NT2/D1 (cell line): Measurements from ENCODE around the gene KNTC1.

Experiments
- SUZ12 ChIP-seq: IDR thresholded peaks from 2 replicates; pipeline ENCODE4 v1.6.1; 2011; ENCODE audit not compliant: insufficient read length, insufficient read depth; ENCODE audit errors: extremely low read depth
- ZNF274 ChIP-seq: IDR thresholded peaks from 2 replicates; pipeline ENCODE4 v1.6.1; 2011; ENCODE audit warnings: mild to moderate bottlenecking, low read depth, low read length

DNA sequence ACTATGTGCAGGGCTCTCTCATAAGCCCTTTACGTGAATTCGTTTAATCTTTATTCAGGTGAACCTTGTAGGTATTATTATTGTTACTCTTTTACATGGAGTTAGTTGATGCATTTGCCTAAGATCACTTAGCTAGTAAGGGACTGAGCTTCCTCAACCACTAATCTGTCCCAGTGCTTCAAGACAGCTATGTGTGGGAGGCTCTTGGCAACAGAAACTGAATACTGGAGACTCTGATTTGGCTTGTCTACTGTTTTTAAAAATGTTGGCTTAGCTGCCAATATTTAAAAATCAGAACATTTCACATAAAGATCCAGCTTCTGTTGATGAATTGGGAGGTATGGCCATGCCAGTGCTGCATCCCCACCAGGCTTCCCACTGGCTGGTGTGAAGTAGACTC, 6.8 kb downstream of the KNTC1 start:
- TF ChIP-seq ZNF274 (no peak), SUZ12 (no peak)
